GM12878 (cell line): ENCODE data around the gene PRKN. TPM values are rescaled to one million over a fixed set of nuclear protein-coding genes. Genes with fewer than 3 reads are reported as not detected.

Experiments
- ATAC-seq: fragments of 200-7000 bp; cut with Tn5 transposase; 3 replicates; pipeline ENCODE4 v1.9.1; 2020; ENCODE audit warnings: mild to moderate bottlenecking, moderate library complexity
- BruUV-seq: library from RNA; stranded (reverse); fragments of 400-500 nt; replicated peaks from 2 replicates; lab custom pipeline; 2021; lab: Mats Ljungman, UMichigan
- CTCF ChIA-PET: fragments of 300-600 bp; sonication (Branson Sonifier 250); formaldehyde crosslinking; extraction: SDS; loops from one replicate; lab custom pipeline; 2021; ENCODE audit warnings: inconsistent platforms; lab: Yijun Ruan, JAX
- POLR2A ChIA-PET: fragments of 350-600 bp; formaldehyde crosslinking; extraction: SDS; loops from one replicate; lab custom pipeline; 2021; ENCODE audit warnings: inconsistent platforms; lab: Charles Lee
- RAD21 ChIA-PET: fragments of 300-600 bp; sonication (Branson Sonifier 250); formaldehyde crosslinking; loops from one replicate; lab custom pipeline; 2023; ENCODE audit warnings: antibody characterized with exemption; ENCODE audit not compliant: unreplicated experiment; lab: Charles Lee
- SMC1A ChIA-PET: fragments of 300-600 bp; sonication (Branson Sonifier 250); formaldehyde crosslinking; loops from one replicate; lab custom pipeline; 2023; ENCODE audit not compliant: unreplicated experiment, uncharacterized antibody; lab: Charles Lee
- DNase-seq: peaks from one replicate; pipeline ENCODE4 v3.0.0-alpha.2; 2011; ENCODE audit warnings: low read depth, low spot score
- FAIRE-seq: peaks from 3 replicates; lab custom pipeline; 2011; peaks lifted over from hg19 to GRCh38; lab: Jason Lieb, UNC
- H2AFZ ChIP-seq: 2 replicates; pipeline ENCODE4 v1.6.0; 2011; ENCODE audit warnings: low read depth, low read length, control low read depth; ENCODE audit not compliant: control insufficient read depth
- H3K27ac ChIP-seq: 2 replicates; pipeline ENCODE4 v1.5.1; 2011; ENCODE audit warnings: control low read depth; ENCODE audit not compliant: control insufficient read depth, insufficient read depth
- H3K27me3 ChIP-seq, 2 experiments: replicated peaks in 1 of 2; 2 replicates each; pipeline versions ENCODE4 v1.6.0 to v1.6.1; 2011; ENCODE audit warnings: low read length in 1 of 2; ENCODE audit not compliant: control insufficient read depth in 2 of 2, insufficient read depth in 2 of 2
- H3K36me3 ChIP-seq, 2 experiments: 2 replicates each; pipeline ENCODE4 v1.5.1; 2011; ENCODE audit warnings: low read length in 1 of 2; ENCODE audit not compliant: control insufficient read depth in 2 of 2, insufficient read depth in 2 of 2
- H3K4me1 ChIP-seq: 2 replicates; pipeline ENCODE4 v1.6.1; 2011; ENCODE audit warnings: mild to moderate bottlenecking, low read length, moderate library complexity, mixed read lengths; ENCODE audit not compliant: control insufficient read depth, insufficient read depth
- H3K4me2 ChIP-seq: 2 replicates; pipeline ENCODE4 v1.6.0; 2011; ENCODE audit warnings: control low read depth; ENCODE audit not compliant: control insufficient read depth, insufficient read depth
- H3K4me3 ChIP-seq: fragments of 200-600 bp; sonication (generic); 2 replicates; pipeline ENCODE4 v1.5.1; 2016
- H3K79me2 ChIP-seq: 2 replicates; pipeline ENCODE4 v1.6.0; 2011; ENCODE audit warnings: low read length; ENCODE audit not compliant: control insufficient read depth, insufficient read depth
- H3K9ac ChIP-seq: 2 replicates; pipeline ENCODE4 v1.8.0; 2011; ENCODE audit warnings: low read length, control low read depth, mixed read lengths; ENCODE audit not compliant: control insufficient read depth, insufficient read depth
- H3K9me3 ChIP-seq: replicated peaks from 3 replicates; pipeline ENCODE4 v1.5.1; 2011; ENCODE audit warnings: mild to moderate bottlenecking, low read length; ENCODE audit not compliant: control insufficient read depth, insufficient read depth
- H4K20me1 ChIP-seq: 2 replicates; pipeline ENCODE4 v1.6.0; 2011; ENCODE audit not compliant: control insufficient read depth, insufficient read depth
- CEBPZ ChIP-seq: fragments of 150-350 bp; IDR thresholded peaks from 2 replicates; pipeline ENCODE4 v1.6.1; 2016; ENCODE audit warnings: low read depth, low read length
- E2F4 ChIP-seq: IDR thresholded peaks from 2 replicates; pipeline ENCODE4 v1.6.1; 2012; ENCODE audit warnings: low read depth, low read length, improper control_type of control experiment
- ELK1 ChIP-seq: IDR thresholded peaks from 2 replicates; pipeline ENCODE4 v1.6.1; 2012; ENCODE audit warnings: low read depth, low read length, improper control_type of control experiment
- HCFC1 ChIP-seq: fragments of 150-350 bp; IDR thresholded peaks from 2 replicates; pipeline ENCODE4 v1.6.1; 2014; ENCODE audit warnings: low read length
- HDAC6 ChIP-seq: fragments of 200-600 bp; sonication (generic); IDR thresholded peaks from one replicate; pipeline ENCODE4 v1.8.0; 2017; ENCODE audit warnings: antibody characterized with exemption; ENCODE audit not compliant: unreplicated experiment
- IRF3 ChIP-seq: fragments of 450-650 bp; IDR thresholded peaks from 2 replicates; pipeline ENCODE4 v1.6.1; 2014; ENCODE audit warnings: mild to moderate bottlenecking
- MYB ChIP-seq: fragments of 150-350 bp; IDR thresholded peaks from 2 replicates; pipeline ENCODE4 v1.6.1; 2014; ENCODE audit warnings: mild to moderate bottlenecking, low read depth, low read length, borderline replicate concordance
- NRF1 ChIP-seq: conservative IDR thresholded peaks from 2 replicates; pipeline ENCODE4 v1.6.1; 2011; ENCODE audit warnings: mild to moderate bottlenecking, low read depth, low read length, improper control_type of control experiment
- PBX3 ChIP-seq: IDR thresholded peaks from 2 replicates; pipeline ENCODE4 v1.6.1; 2011; ENCODE audit warnings: mild to moderate bottlenecking, low read depth, low read length, moderate library complexity; ENCODE audit not compliant: insufficient replicate concordance
- SREBF1 ChIP-seq: IDR thresholded peaks from 2 replicates; pipeline ENCODE4 v1.6.1; 2012; ENCODE audit warnings: mild to moderate bottlenecking, low read length
- SUPT20H ChIP-seq: IDR thresholded peaks from 2 replicates; pipeline ENCODE4 v1.6.1; 2011; ENCODE audit warnings: low read depth, mild to moderate bottlenecking, low read length, moderate library complexity, borderline replicate concordance; ENCODE audit not compliant: control insufficient read depth
- ZZZ3 ChIP-seq: IDR thresholded peaks from 2 replicates; pipeline ENCODE4 v1.6.1; 2011; ENCODE audit warnings: low read depth; ENCODE audit not compliant: control insufficient read depth, insufficient read length
- WGBS: methylation state at CpG from one replicate; pipeline ENCODE4 v1.1.6; 2016; ENCODE audit warnings: low lambda C conversion rate; ENCODE audit not compliant: insufficient replicate concordance, insufficient coverage; ENCODE audit errors: missing lambda C conversion rate; 5-methylcytosine and 5-hydroxymethylcytosine counted together
- in situ Hi-C: fragments of 300-500 bp; cut with MboI; formaldehyde crosslinking; loops from 9 replicates; pipeline ENCODE4 v1.14.3; 2018; ENCODE audit warnings: mixed read lengths
- intact Hi-C: fragments of 100-400 bp; cut with micrococcal nuclease; formaldehyde crosslinking; loops from one replicate; pipeline ENCODE4 v1.14.2; 2022; ENCODE audit not compliant: unreplicated experiment
- polyA plus RNA-seq, 11 experiments: library from polyadenylated mRNA; depleted of rRNA in 4 of 11; unstranded in 6 of 11; stranded (reverse) in 5 of 11; fragments of >200 nt; fragmentation: Nextera tagmentation in 4 of 11; fragmentation: Illumina TruSeq in 1 of 11; extraction: Ambion mirVana in 4 of 11; extraction: Trizol in 1 of 11; gene quantifications; 1 replicate in 1 of 11; 2 replicates in 10 of 11; pipeline versions ENCODE4 v1.2.1 to v1.2.3, GENCODE V29; 2011 to 2016; ENCODE audit warnings: inconsistent platforms in 2 of 11, missing spikeins in 2 of 11, low read depth in 1 of 11
- total RNA-seq, 4 experiments: library from RNA; depleted of rRNA in 3 of 4; stranded (reverse); fragments of >200 nt in 3 of 4; fragmentation: Illumina TruSeq in 1 of 4; extraction: Trizol in 1 of 4; gene quantifications; 2 replicates each; pipeline versions ENCODE4 v1.2.1 to v1.2.3, GENCODE V29; 2013 to 2021

The PRKN gene
- total and polyA plus RNA-seq, 10 of the 15 experiments (the other 5 are each of a cell fraction or from before 2014, with no cell fraction given), result 0.06 to 0.09 TPM; not detected in 8

- no peak for TF ChIP-seq PBX3
- TF ChIP-seq IRF3, result no peak
These were observed 890.7 kb downstream of the PRKN start (continued) for GRCh38 chr6:161836643-161837448.

GRCh38 chr6:161835500-161836215, 891.9 kb downstream of the PRKN start:
- BruUV-seq, result no TSS peak
- Histone ChIP-seq H3K79me2 (no peaks in the 10 kb centered on the region), H3K4me2 (no peak overlapping the region), H3K27me3 (no peaks in the 10 kb centered on the region), H3K27ac (no peak overlapping the region), H4K20me1 (no peaks in the 10 kb centered on the region), H3K4me3 (no peak overlapping the region), H3K9me3 (no peaks in the 10 kb centered on the region), H3K9ac (no peak overlapping the region), H3K4me1 (no peaks in the 10 kb centered on the region), H2AFZ (no peak overlapping the region), H3K36me3 (no peaks in the 10 kb centered on the region)
- in situ Hi-C loops (no loop called here), intact Hi-C loops (no loop called here)
- ATAC-seq, result no peak
- ChIA-PET POLR2A (no interaction called here), CTCF (no interaction called here), SMC1A (no interaction called here), RAD21 (no interaction called here)
- 55% methylated on average over 18 of the region's 19 CpGs for WGBS
- no peak for FAIRE-seq
- no peak for DNase-seq
- no peak for TF ChIP-seq SREBF1
- no peak for TF ChIP-seq ZZZ3
- TF ChIP-seq NRF1, result no peak
- no peak for TF ChIP-seq MYB
- no peak for TF ChIP-seq CEBPZ
- TF ChIP-seq ELK1, result no peak
- no peak for TF ChIP-seq SUPT20H
- TF ChIP-seq HDAC6, result no peak
- TF ChIP-seq E2F4, result no peak
- no peak for TF ChIP-seq HCFC1
